B cell (primary cell): ENCODE data around the gene TRIB2.

Experiments used
- EZH2 ChIP-seq: IDR thresholded peaks from 2 replicates; pipeline ENCODE4 v1.6.1; 2012; ENCODE audit warnings: borderline replicate concordance, low read depth, mild to moderate bottlenecking, moderate library complexity, low read length; ENCODE audit not compliant: insufficient read depth, poor library complexity, severe bottlenecking
- TF ChIP-seq, protein P1 (sequence below): fragments of 200-600 bp; IDR thresholded peaks from one replicate; pipeline ENCODE4 v1.8.0; 2022; ENCODE audit warnings: antibody characterized with exemption, mild to moderate bottlenecking

DNA sequence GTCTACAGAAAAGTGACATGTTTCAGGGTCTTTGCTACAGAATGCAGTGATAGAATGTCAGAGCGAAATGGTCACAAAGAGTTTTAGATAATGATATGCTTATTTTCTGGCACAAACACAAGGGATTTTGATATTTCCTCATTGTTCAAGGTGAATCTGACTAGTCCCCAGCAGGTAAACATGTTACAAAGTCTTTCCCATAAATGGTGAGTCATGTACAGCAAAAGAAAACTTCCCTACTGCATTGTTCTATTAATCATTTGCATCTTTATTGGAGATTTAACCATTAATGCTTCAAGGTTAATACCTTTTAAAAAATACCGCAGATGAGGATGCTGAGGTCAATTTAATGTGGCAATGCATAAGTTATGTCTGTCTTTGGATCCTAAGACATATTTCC, 19.1 kb upstream of the TRIB2 start:
- TF ChIP-seq, protein P1, sequence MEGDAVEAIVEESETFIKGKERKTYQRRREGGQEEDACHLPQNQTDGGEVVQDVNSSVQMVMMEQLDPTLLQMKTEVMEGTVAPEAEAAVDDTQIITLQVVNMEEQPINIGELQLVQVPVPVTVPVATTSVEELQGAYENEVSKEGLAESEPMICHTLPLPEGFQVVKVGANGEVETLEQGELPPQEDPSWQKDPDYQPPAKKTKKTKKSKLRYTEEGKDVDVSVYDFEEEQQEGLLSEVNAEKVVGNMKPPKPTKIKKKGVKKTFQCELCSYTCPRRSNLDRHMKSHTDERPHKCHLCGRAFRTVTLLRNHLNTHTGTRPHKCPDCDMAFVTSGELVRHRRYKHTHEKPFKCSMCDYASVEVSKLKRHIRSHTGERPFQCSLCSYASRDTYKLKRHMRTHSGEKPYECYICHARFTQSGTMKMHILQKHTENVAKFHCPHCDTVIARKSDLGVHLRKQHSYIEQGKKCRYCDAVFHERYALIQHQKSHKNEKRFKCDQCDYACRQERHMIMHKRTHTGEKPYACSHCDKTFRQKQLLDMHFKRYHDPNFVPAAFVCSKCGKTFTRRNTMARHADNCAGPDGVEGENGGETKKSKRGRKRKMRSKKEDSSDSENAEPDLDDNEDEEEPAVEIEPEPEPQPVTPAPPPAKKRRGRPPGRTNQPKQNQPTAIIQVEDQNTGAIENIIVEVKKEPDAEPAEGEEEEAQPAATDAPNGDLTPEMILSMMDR = no peak
- TF ChIP-seq EZH2 = no peak
